Prostate gland (tissue), 2 donors: Measurements from ENCODE around the gene POLR2B. TPM values are rescaled to one million over a fixed set of nuclear protein-coding genes. Genes with fewer than 3 reads are reported as not detected.
A peak's percentile ranks its signal among the peaks of the same experiment; 100 is the strongest.
"Not testable (repeated sequence)": the region's sequence is repeated elsewhere in the genome, so short reads cannot be mapped to it uniquely, and the experiment has no call there.

Experiments used
- DNase-seq: peaks from one replicate; pipeline ENCODE4 v3.0.0-alpha.2; 2019; ENCODE audit warnings: low spot score
- H3K27ac ChIP-seq, 2 donors: fragments of 200-600 bp; sonication (generic); 2 replicates each; pipeline ENCODE4 v1.5.1; 2017 to 2019
- H3K27me3 ChIP-seq: fragments of 200-600 bp; sonication (generic); replicated peaks from 2 replicates; pipeline ENCODE4 v1.5.1; 2019; ENCODE audit not compliant: insufficient read depth
- H3K36me3 ChIP-seq, 2 donors: fragments of 200-600 bp; sonication (generic); 1 replicate in 1 of 2; 2 replicates in 1 of 2; pipeline versions ENCODE4 v1.5.1 to v1.8.1; 2017 to 2019
- H3K4me1 ChIP-seq: fragments of 200-600 bp; sonication (generic); replicated peaks from 2 replicates; pipeline ENCODE4 v1.5.1; 2019
- H3K4me3 ChIP-seq, 2 donors: fragments of 200-600 bp; sonication (generic); 2 replicates each; pipeline ENCODE4 v1.5.1; 2017 to 2019
- H3K9me3 ChIP-seq: fragments of 200-600 bp; sonication (generic); 2 replicates; pipeline ENCODE4 v1.5.1; 2017
- CTCF ChIP-seq, 4 experiments: fragments of 200-600 bp in 2 of 4; fragments of 450-650 bp in 2 of 4; sonication (generic) in 2 of 4; IDR thresholded peaks; 1 replicate in 3 of 4; 2 replicates in 1 of 4; pipeline ENCODE4 v1.5.1; 2016 to 2019; ENCODE audit warnings: antibody characterized with exemption in 4 of 4, mild to moderate bottlenecking in 2 of 4, moderate library complexity in 2 of 4
- POLR2A ChIP-seq: fragments of 450-650 bp; IDR thresholded peaks from one replicate; pipeline ENCODE4 v1.6.1; 2016; ENCODE audit warnings: antibody characterized with exemption, mild to moderate bottlenecking
- POLR2AphosphoS5 ChIP-seq: sonication (generic); formaldehyde crosslinking; IDR thresholded peaks from one replicate; pipeline ENCODE4 v1.6.1; 2017; ENCODE audit warnings: antibody characterized with exemption
- WGBS: methylation state at CpG from one replicate; pipeline ENCODE4 v1.1.5; 2018; 5-methylcytosine and 5-hydroxymethylcytosine counted together
- intact Hi-C: fragments of 100-400 bp; cut with DNase I; formaldehyde crosslinking; loops from one replicate; pipeline ENCODE4 v1.14.2; 2022
- total RNA-seq, 2 donors: library from RNA; depleted of rRNA; stranded (reverse); fragments of >200 nt; gene quantifications; one replicate each; pipeline ENCODE4 v1.1.0, GENCODE V29; 2016

Gene POLR2B
- total RNA-seq, 2 donors from 2014 or later, result 74.0 to 76.1 TPM

- no peaks in the 10 kb centered on the region for H3K27me3 ChIP-seq
- intact Hi-C loops, result no loop called here
- DNase-seq, result no peak
- H3K27ac ChIP-seq, result peak overlapping the region in 1 of 2 donors; percentile 64
- H3K36me3 ChIP-seq, result no peaks in the 10 kb centered on the region
- H3K9me3 ChIP-seq, result no peaks in the 10 kb centered on the region
- WGBS, result 96% methylated on average over 1 of the region's 1 CpG
- H3K4me1 ChIP-seq, result no peaks in the 10 kb centered on the region
- H3K4me3 ChIP-seq, result no peak overlapping the region
- TF ChIP-seq POLR2A (no peak), POLR2AphosphoS5 (no peak), CTCF (IDR thresholded peaks at IDR 0.05) (no peak)
These were observed 66.3 kb downstream of the POLR2B start for GRCh38 chr4:57044996-57045395.

- H3K9me3 ChIP-seq, H3K4me3 ChIP-seq, intact Hi-C loops, H3K36me3 ChIP-seq, H3K4me1 ChIP-seq, DNase-seq, H3K27ac ChIP-seq, H3K27me3 ChIP-seq: not testable (repeated sequence)
- 94% methylated on average over 6 of the region's 6 CpGs for whole genome bisulfite sequencing
These were observed 68.3 kb downstream of the POLR2B start for GRCh38 chr4:57047046-57047445.

- intact Hi-C loops, result no loop called here
- Histone ChIP-seq H3K4me3 (no peak overlapping the region), H3K4me1 (no peaks in the 10 kb centered on the region), H3K27ac (peak overlapping the region in 1 of 2 donors; percentile 9), H3K36me3 (no peaks in the 10 kb centered on the region), H3K27me3 (no peaks in the 10 kb centered on the region), H3K9me3 (no peaks in the 10 kb centered on the region)
- no peak for TF ChIP-seq POLR2AphosphoS5
- no peak for TF ChIP-seq POLR2A
- no peak for DNase-seq
- WGBS, result 25% methylated on average over 1 of the region's 1 CpG
These were observed 70.1 kb downstream of the POLR2B start for GRCh38 chr4:57048590-57049304.

- Histone ChIP-seq H3K36me3 (no peaks in the 10 kb centered on the region), H3K27me3 (no peaks in the 10 kb centered on the region), H3K9me3 (no peaks in the 10 kb centered on the region), H3K4me3 (no peak overlapping the region), H3K4me1 (no peaks in the 10 kb centered on the region), H3K27ac (no peak overlapping the region)
- 45% methylated on average over 3 of the region's 3 CpGs for WGBS
- TF ChIP-seq CTCF (IDR thresholded peaks at IDR 0.05) (no peak), POLR2A (no peak), POLR2AphosphoS5 (no peak)
- intact Hi-C loops, result no loop called here
- no peak for DNase-seq
These were observed 72.4 kb downstream of the POLR2B start for GRCh38 chr4:57051095-57051494.

GRCh38 chr4:57051524-57051923 lies 72.8 kb downstream of the POLR2B start:
- Histone ChIP-seq H3K9me3 (no peaks in the 10 kb centered on the region), H3K4me1 (no peaks in the 10 kb centered on the region), H3K27ac (no peak overlapping the region), H3K27me3 (no peaks in the 10 kb centered on the region), H3K4me3 (no peak overlapping the region), H3K36me3 (no peaks in the 10 kb centered on the region)
- WGBS, result 94% methylated on average over 2 of the region's 2 CpGs
- intact Hi-C loops, result no loop called here
- TF ChIP-seq POLR2A, result no peak
- no peak for TF ChIP-seq CTCF (IDR thresholded peaks at IDR 0.05)
- TF ChIP-seq POLR2AphosphoS5, result no peak
- DNase-seq, result no peak

GRCh38 chr4:57053508-57053907 lies 74.8 kb downstream of the POLR2B start:
- no peak overlapping the region for H3K4me3 ChIP-seq
- no peaks in the 10 kb centered on the region for H3K36me3 ChIP-seq
- H3K9me3 ChIP-seq, result no peaks in the 10 kb centered on the region
- WGBS, result 68% methylated on average over 5 of the region's 5 CpGs
- TF ChIP-seq POLR2A, result no peak
- H3K27me3 ChIP-seq, result no peaks in the 10 kb centered on the region
- no peak overlapping the region for H3K27ac ChIP-seq
- no peaks in the 10 kb centered on the region for H3K4me1 ChIP-seq
- no peak for DNase-seq
- intact Hi-C loops, result no loop called here
